Activated CD8-positive, alpha-beta T cell treated with anti-CD3 and anti-CD28 coated beads for 36 hours (primary cell): ENCODE results near the gene GMEB1. TPM values are rescaled to one million over a fixed set of nuclear protein-coding genes. Genes with fewer than 3 reads are reported as not detected.
"Not testable (repeated sequence)": the region's sequence is repeated elsewhere in the genome, so short reads cannot be mapped to it uniquely, and the experiment has no call there.

Experiments used
- ATAC-seq: fragments of 200-7000 bp; cut with Tn5 transposase; one replicate; pipeline ENCODE4 v1.10.0; 2021; ENCODE audit warnings: mild to moderate bottlenecking, moderate library complexity
- CTCF ChIA-PET: fragments of 350-600 bp; sonication (Branson Sonifier 250); formaldehyde crosslinking; loops from one replicate; lab custom pipeline; 2021; ENCODE audit warnings: antibody characterized with exemption; lab: Charles Lee
- POLR2A ChIA-PET: fragments of 350-600 bp; sonication (Branson Sonifier 250); formaldehyde crosslinking; loops from one replicate; lab custom pipeline; 2021; ENCODE audit warnings: antibody characterized with exemption; lab: Charles Lee
- DNase-seq: peaks from one replicate; pipeline ENCODE4 v3.0.0-alpha.2; 2020
- H3K27ac Mint-ChIP-seq: one replicate; pipeline ENCODE4 v1.8.0; 2021; ENCODE audit warnings: mild to moderate bottlenecking, mixed read lengths
- H3K27me3 Mint-ChIP-seq: one replicate; pipeline ENCODE4 v1.8.0; 2021; ENCODE audit warnings: mixed read lengths
- H3K36me3 Mint-ChIP-seq: one replicate; pipeline ENCODE4 v1.8.0; 2021; ENCODE audit warnings: low read depth, mixed read lengths
- H3K4me1 Mint-ChIP-seq: one replicate; pipeline ENCODE4 v1.8.0; 2021; ENCODE audit warnings: low read depth, mixed read lengths
- H3K4me3 Mint-ChIP-seq: one replicate; pipeline ENCODE4 v1.8.0; 2021; ENCODE audit warnings: mild to moderate bottlenecking, moderate library complexity, mixed read lengths
- H3K9me3 Mint-ChIP-seq: one replicate; pipeline ENCODE4 v1.8.0; 2021; ENCODE audit warnings: mixed read lengths
- CTCF ChIP-seq: fragments of 200-600 bp; IDR thresholded peaks from one replicate; pipeline ENCODE4 v1.8.0; 2022; ENCODE audit warnings: antibody characterized with exemption, mild to moderate bottlenecking
- intact Hi-C: fragments of 100-400 bp; cut with micrococcal nuclease; formaldehyde crosslinking; loops from one replicate; pipeline ENCODE4 v1.10.0; 2022
- total RNA-seq, 2 experiments: library from RNA; stranded (reverse); gene quantifications; one replicate each; pipeline ENCODE4 v1.2.3, GENCODE V29; 2021

Gene GMEB1
- total RNA-seq, 2 experiments from 2014 or later: 22.0 to 23.3 TPM

GRCh38 chr1:28642056-28642846, 26.3 kb upstream of the GMEB1 start:
- Mint-ChIP-seq H3K27ac (peak overlapping the region; percentile 97), H3K4me3 (peak overlapping the region; percentile 98), H3K36me3 (peaks cover 16% of the 10 kb centered on the region), H3K4me1 (peaks cover 38% of the 10 kb centered on the region), H3K9me3 (no peaks in the 10 kb centered on the region), H3K27me3 (no peaks in the 10 kb centered on the region)
- no peak for DNase-seq
- intact Hi-C loops: loop anchor here (5.0 kb wide), 2 partner anchors 125 to 235 kb away; no protein-coding TSS in a partner anchor
- CTCF ChIA-PET: interaction anchor here (1.0 to 3.5 kb wide), 6 partner anchors 23 to 235 kb away, joined by 3 to 21 read pairs (median 6); partner anchors contain the start of genes GMEB1 and YTHDF2
- ATAC-seq: peak; percentile 5
- TF ChIP-seq CTCF: no peak
- POLR2A ChIA-PET: interaction anchor here (0.6 to 13.2 kb wide), 10 partner anchors 11 to 396 kb away, joined by 3 to 189 read pairs (median 5); partner anchors contain the start of genes GMEB1, RCC1, TRNAU1AP and YTHDF2

GRCh38 chr1:28642847-28643635, 25.5 kb upstream of the GMEB1 start, which contains the start of gene TAF12:
Gene TAF12, minus strand, starts transcription at chr1:28643067. Its CDS starts 20,986 bp downstream, at chr1:28622081.
- Mint-ChIP-seq H3K27me3 (no peaks in the 10 kb centered on the region), H3K36me3 (peaks cover 16% of the 10 kb centered on the region), H3K9me3 (no peaks in the 10 kb centered on the region), H3K27ac (peak within 1 kb of the TSS; percentile 97), H3K4me3 (peak within 1 kb of the TSS; percentile 98), H3K4me1 (peaks cover 44% of the 10 kb centered on the region)
- intact Hi-C loops: loop anchor here (5.0 kb wide), 2 partner anchors 126 to 234 kb away; no protein-coding TSS in a partner anchor
- POLR2A ChIA-PET: interaction anchor here (0.6 to 13.2 kb wide), 17 partner anchors 10 to 397 kb away, joined by 3 to 189 read pairs (median 4); partner anchors contain the start of genes GMEB1, RCC1, TRNAU1AP and YTHDF2
- DNase-seq: peak; percentile 91
- ATAC-seq: peak; percentile 84
- peak; percentile 42 for TF ChIP-seq CTCF
- CTCF ChIA-PET: interaction anchor here (0.6 to 3.5 kb wide), 8 partner anchors 25 to 234 kb away, joined by 3 to 21 read pairs (median 4); partner anchors contain the start of genes GMEB1 and YTHDF2

- H3K36me3 Mint-ChIP-seq: peaks cover 16% of the 10 kb centered on the region
- intact Hi-C loops: loop anchor here (5.0 kb wide), 2 partner anchors 127 to 233 kb away; no protein-coding TSS in a partner anchor
- no peaks in the 10 kb centered on the region for H3K27me3 Mint-ChIP-seq
- peak overlapping the region; percentile 97 for H3K27ac Mint-ChIP-seq
- peaks cover 53% of the 10 kb centered on the region for H3K4me1 Mint-ChIP-seq
- CTCF ChIA-PET: interaction anchor here (3.5 kb wide), 1 partner anchor 91 kb away, joined by 21 read pairs; the partner anchor contains the start of gene YTHDF2
- POLR2A ChIA-PET: interaction anchor here (0.6 to 13.2 kb wide), 12 partner anchors 23 to 919 kb away, joined by 3 to 189 read pairs (median 4); partner anchors contain the start of genes FAM76A, GMEB1, RCC1 and YTHDF2
- ATAC-seq (no peak), DNase-seq (no peak)
- H3K9me3 Mint-ChIP-seq: no peaks in the 10 kb centered on the region
- peak overlapping the region; percentile 98 for H3K4me3 Mint-ChIP-seq
- TF ChIP-seq CTCF: no peak
Measured at GRCh38 chr1:28644494-28644893, 24.1 kb upstream of the GMEB1 start.

- H3K27ac Mint-ChIP-seq, H3K9me3 Mint-ChIP-seq, H3K27me3 Mint-ChIP-seq, H3K4me3 Mint-ChIP-seq, DNase-seq, ATAC-seq, CTCF ChIA-PET: not testable (repeated sequence)
- H3K4me1 Mint-ChIP-seq: peaks cover 48% of the 10 kb centered on the region
- peaks cover 16% of the 10 kb centered on the region for H3K36me3 Mint-ChIP-seq
- POLR2A ChIA-PET: interaction anchor here (0.9 to 13.2 kb wide), 6 partner anchors 23 to 136 kb away, joined by 3 to 189 read pairs (median 66); partner anchors contain the start of genes GMEB1, RCC1 and YTHDF2
- intact Hi-C loops: loop anchor here (5.0 kb wide), 1 partner anchor 537 kb away; the partner anchor contains the start of gene SRSF4
Measured at GRCh38 chr1:28645406-28645805, 23.2 kb upstream of the GMEB1 start.
